Thoracic aorta (tissue), 2 donors: ENCODE data around the gene OR51Q1. TPM values are rescaled to one million over a fixed set of nuclear protein-coding genes. Genes with fewer than 3 reads are reported as not detected.

Experiments used
- ATAC-seq: fragments of 150-250 bp; one replicate; pipeline ENCODE4 v1.8.0; 2017; ENCODE audit warnings: low read depth; ENCODE audit not compliant: insufficient number of reproducible peaks, low FRiP score
- DNase-seq: peaks from one replicate; pipeline ENCODE4 v3.0.0-alpha.2; 2020; ENCODE audit warnings: low spot score
- H3K27ac ChIP-seq, 2 donors: fragments of 200-600 bp; sonication (generic); 1 replicate in 1 of 2; 2 replicates in 1 of 2; pipeline ENCODE4 v1.5.1; 2016; ENCODE audit warnings: mild to moderate bottlenecking in 2 of 2, moderate library complexity in 2 of 2
- H3K27me3 ChIP-seq: fragments of 200-600 bp; sonication (generic); replicated peaks from 2 replicates; pipeline ENCODE4 v1.6.0; 2016; ENCODE audit warnings: mild to moderate bottlenecking; ENCODE audit not compliant: insufficient read depth
- H3K36me3 ChIP-seq: fragments of 200-600 bp; sonication (generic); one replicate; pipeline ENCODE4 v1.5.1; 2016
- H3K4me1 ChIP-seq, 2 donors: fragments of 200-600 bp; sonication (generic); 1 replicate in 1 of 2; 2 replicates in 1 of 2; pipeline versions ENCODE4 v1.5.1 to v1.6.0; 2016; ENCODE audit warnings: low read depth in 2 of 2, mild to moderate bottlenecking in 1 of 2; ENCODE audit not compliant: control insufficient read depth in 1 of 2
- H3K4me3 ChIP-seq: fragments of 200-600 bp; sonication (generic); 2 replicates; pipeline ENCODE4 v1.5.1; 2016; ENCODE audit warnings: mild to moderate bottlenecking
- H3K9me3 ChIP-seq: fragments of 200-600 bp; sonication (generic); 2 replicates; pipeline ENCODE4 v1.5.1; 2016
- CTCF ChIP-seq: fragments of 200-600 bp; sonication (generic); IDR thresholded peaks from one replicate; pipeline ENCODE4 v1.5.1; 2019; ENCODE audit warnings: antibody characterized with exemption
- total RNA-seq, 2 donors: library from RNA; depleted of rRNA; stranded (reverse); fragments of >200 nt; gene quantifications; one replicate each; pipeline versions ENCODE4 v1.1.0 to v1.2.3, GENCODE V29; 2016

Gene OR51Q1
- total RNA-seq, 2 donors from 2014 or later = not detected

GRCh38 chr11:5441414-5441813 is 19.5 kb downstream of the OR51Q1 start, which contains the start of gene OR51I1:
Gene OR51I1, minus strand, starts transcription at chr11:5441514. Its CDS starts 0 bp downstream, at chr11:5441514.
- Histone ChIP-seq H3K36me3 (no peaks in the 10 kb centered on the region), H3K27ac (no peak within 1 kb of the TSS), H3K27me3 (no peaks in the 10 kb centered on the region), H3K9me3 (no peaks in the 10 kb centered on the region), H3K4me3 (no peak within 1 kb of the TSS), H3K4me1 (no peaks in the 10 kb centered on the region)
- no peak for ATAC-seq
- no peak for DNase-seq
- no peak for TF ChIP-seq CTCF

- ATAC-seq (no peak), DNase-seq (no peak)
- no peak for TF ChIP-seq CTCF
- Histone ChIP-seq H3K4me1 (no peaks in the 10 kb centered on the region), H3K4me3 (no peak overlapping the region), H3K27ac (no peak overlapping the region), H3K9me3 (no peaks in the 10 kb centered on the region), H3K27me3 (no peaks in the 10 kb centered on the region), H3K36me3 (no peaks in the 10 kb centered on the region)
Measured at GRCh38 chr11:5443835-5444393, 22.0 kb downstream of the OR51Q1 start.

GRCh38 chr11:5449023-5449422 is 27.1 kb downstream of the OR51Q1 start, which contains the start of gene OR51I2:
Gene OR51I2, plus strand, starts transcription at chr11:5449323. Its CDS starts 4,166 bp downstream, at chr11:5453489.
- DNase-seq = no peak
- no peak for ATAC-seq
- Histone ChIP-seq H3K4me1 (no peaks in the 10 kb centered on the region), H3K27ac (no peak within 1 kb of the TSS), H3K27me3 (no peaks in the 10 kb centered on the region), H3K36me3 (no peaks in the 10 kb centered on the region), H3K4me3 (no peak within 1 kb of the TSS), H3K9me3 (no peaks in the 10 kb centered on the region)
- TF ChIP-seq CTCF = no peak

GRCh38 chr11:5449432-5449831 is 27.5 kb downstream of the OR51Q1 start:
- no peaks in the 10 kb centered on the region for H3K36me3 ChIP-seq
- H3K4me1 ChIP-seq = no peaks in the 10 kb centered on the region
- no peak overlapping the region for H3K4me3 ChIP-seq
- H3K9me3 ChIP-seq = no peaks in the 10 kb centered on the region
- H3K27ac ChIP-seq = no peak overlapping the region
- no peaks in the 10 kb centered on the region for H3K27me3 ChIP-seq
- ATAC-seq = no peak
- no peak for DNase-seq
- no peak for TF ChIP-seq CTCF

GRCh38 chr11:5460983-5461621 is 39.2 kb downstream of the OR51Q1 start:
- Histone ChIP-seq H3K27ac (no peak overlapping the region), H3K27me3 (no peaks in the 10 kb centered on the region), H3K36me3 (no peaks in the 10 kb centered on the region), H3K4me1 (no peaks in the 10 kb centered on the region), H3K4me3 (no peak overlapping the region), H3K9me3 (no peaks in the 10 kb centered on the region)
- ATAC-seq (no peak), DNase-seq (no peak)
- TF ChIP-seq CTCF = no peak
